ENCODE data around the gene MYO18A. TPM values are rescaled to one million over a fixed set of nuclear protein-coding genes. Genes with fewer than 3 reads are reported as not detected.

Gene MYO18A
- total RNA-seq, 4 donors from 2014 or later, result 33.2 to 104 (median 59.3) TPM

- Histone ChIP-seq H3K4me1 (no peaks in the 10 kb centered on the region), H3K9me3 (no peaks in the 10 kb centered on the region), H3K27ac (no peak overlapping the region), H3K27me3 (no peaks in the 10 kb centered on the region), H3K36me3 (no peaks in the 10 kb centered on the region), H3K4me3 (no peak overlapping the region)
- intact Hi-C loops (cut with DNase I; ENCODE audit: low total_unique reads), result no loop called here
- DNase-seq, result no peak
- no peak for TF ChIP-seq CTCF (IDR thresholded peaks at IDR 0.05)
- TF ChIP-seq POLR2A (IDR thresholded peaks at IDR 0.05), result no peak
These were observed 93.4 kb downstream of the MYO18A start for GRCh38 chr17:29086628-29087332.

- Histone ChIP-seq H3K27me3 (no peaks in the 10 kb centered on the region), H3K36me3 (no peaks in the 10 kb centered on the region), H3K4me1 (no peaks in the 10 kb centered on the region), H3K4me3 (no peak overlapping the region), H3K9me3 (no peaks in the 10 kb centered on the region), H3K27ac (no peak overlapping the region)
- TF ChIP-seq CTCF (IDR thresholded peaks at IDR 0.05), result no peak
- no peak for TF ChIP-seq POLR2A (IDR thresholded peaks at IDR 0.05)
- intact Hi-C loops (cut with DNase I; ENCODE audit: low total_unique reads), result no loop called here
- no peak for DNase-seq
These were observed 95.0 kb downstream of the MYO18A start for GRCh38 chr17:29085223-29085622.

- Histone ChIP-seq H3K4me3 (no peak overlapping the region), H3K4me1 (no peaks in the 10 kb centered on the region), H3K9me3 (no peaks in the 10 kb centered on the region), H3K27ac (no peak overlapping the region), H3K36me3 (no peaks in the 10 kb centered on the region), H3K27me3 (no peaks in the 10 kb centered on the region)
- TF ChIP-seq CTCF (IDR thresholded peaks at IDR 0.05) (no peak), POLR2A (IDR thresholded peaks at IDR 0.05) (no peak)
- DNase-seq, result no peak
- intact Hi-C loops (cut with DNase I; ENCODE audit: low total_unique reads), result no loop called here
These were observed 95.6 kb downstream of the MYO18A start for GRCh38 chr17:29084541-29085146.

- no peak overlapping the region for H3K27ac ChIP-seq
- H3K4me3 ChIP-seq, result no peak overlapping the region
- intact Hi-C loops (cut with DNase I; ENCODE audit: low total_unique reads), result no loop called here
- H3K27me3 ChIP-seq, result no peaks in the 10 kb centered on the region
- TF ChIP-seq POLR2A (IDR thresholded peaks at IDR 0.05), result no peak
- no peak for TF ChIP-seq CTCF (IDR thresholded peaks at IDR 0.05)
- no peaks in the 10 kb centered on the region for H3K9me3 ChIP-seq
- no peak for DNase-seq
- no peaks in the 10 kb centered on the region for H3K36me3 ChIP-seq
- no peaks in the 10 kb centered on the region for H3K4me1 ChIP-seq
These were observed 99.2 kb downstream of the MYO18A start for GRCh38 chr17:29080965-29081364.

- Histone ChIP-seq H3K36me3 (no peaks in the 10 kb centered on the region), H3K27me3 (no peaks in the 10 kb centered on the region), H3K4me1 (no peaks in the 10 kb centered on the region), H3K4me3 (no peak overlapping the region), H3K9me3 (no peaks in the 10 kb centered on the region), H3K27ac (no peak overlapping the region)
- intact Hi-C loops (cut with DNase I; ENCODE audit: low total_unique reads), result no loop called here
- TF ChIP-seq POLR2A (IDR thresholded peaks at IDR 0.05) (no peak), CTCF (IDR thresholded peaks at IDR 0.05) (no peak)
- no peak for DNase-seq
These were observed 99.9 kb downstream of the MYO18A start for GRCh38 chr17:29080323-29080722.

All from uterus (tissue), 4 donors.